22Rv1 (cell line): Measurements from ENCODE around the gene CEP192.

Source experiments
- H3K27ac ChIP-seq: fragments of 450-650 bp; 2 replicates; pipeline ENCODE4 v1.5.1; 2017
- ZFX ChIP-seq: fragments of 450-650 bp; IDR thresholded peaks from 2 replicates; pipeline ENCODE4 v1.6.1; 2017; ENCODE audit warnings: antibody characterized with exemption, borderline replicate concordance
- TF ChIP-seq, protein P1 (sequence below): fragments of 450-650 bp; IDR thresholded peaks from 2 replicates; pipeline ENCODE4 v1.5.1; 2017; ENCODE audit warnings: mild to moderate bottlenecking

CEP192 gene

DNA sequence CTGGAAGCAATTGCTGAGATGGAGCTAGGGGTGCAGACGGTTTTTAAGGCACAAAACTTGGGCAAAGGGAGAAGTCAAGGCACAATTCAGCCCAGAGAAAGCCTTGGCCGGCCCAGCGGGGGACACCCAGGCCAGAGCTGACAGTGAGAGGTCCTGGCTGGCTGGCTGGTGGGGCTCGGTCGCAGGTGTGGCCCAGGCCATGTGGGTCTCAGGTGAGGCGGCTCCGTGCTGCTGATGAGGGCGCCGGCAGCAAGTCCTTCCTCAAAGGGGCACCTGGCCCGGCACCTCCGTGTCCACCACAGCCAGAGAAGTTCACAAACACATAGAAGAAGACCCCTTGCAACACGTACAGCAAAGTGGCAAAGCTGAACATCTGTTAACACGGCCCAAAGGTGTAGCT is 173.2 kb downstream of the CEP192 start:
- no peak for TF ChIP-seq ZFX
- TF ChIP-seq, protein P1, sequence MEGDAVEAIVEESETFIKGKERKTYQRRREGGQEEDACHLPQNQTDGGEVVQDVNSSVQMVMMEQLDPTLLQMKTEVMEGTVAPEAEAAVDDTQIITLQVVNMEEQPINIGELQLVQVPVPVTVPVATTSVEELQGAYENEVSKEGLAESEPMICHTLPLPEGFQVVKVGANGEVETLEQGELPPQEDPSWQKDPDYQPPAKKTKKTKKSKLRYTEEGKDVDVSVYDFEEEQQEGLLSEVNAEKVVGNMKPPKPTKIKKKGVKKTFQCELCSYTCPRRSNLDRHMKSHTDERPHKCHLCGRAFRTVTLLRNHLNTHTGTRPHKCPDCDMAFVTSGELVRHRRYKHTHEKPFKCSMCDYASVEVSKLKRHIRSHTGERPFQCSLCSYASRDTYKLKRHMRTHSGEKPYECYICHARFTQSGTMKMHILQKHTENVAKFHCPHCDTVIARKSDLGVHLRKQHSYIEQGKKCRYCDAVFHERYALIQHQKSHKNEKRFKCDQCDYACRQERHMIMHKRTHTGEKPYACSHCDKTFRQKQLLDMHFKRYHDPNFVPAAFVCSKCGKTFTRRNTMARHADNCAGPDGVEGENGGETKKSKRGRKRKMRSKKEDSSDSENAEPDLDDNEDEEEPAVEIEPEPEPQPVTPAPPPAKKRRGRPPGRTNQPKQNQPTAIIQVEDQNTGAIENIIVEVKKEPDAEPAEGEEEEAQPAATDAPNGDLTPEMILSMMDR, result no peak
- no peak overlapping the region for H3K27ac ChIP-seq

DNA sequence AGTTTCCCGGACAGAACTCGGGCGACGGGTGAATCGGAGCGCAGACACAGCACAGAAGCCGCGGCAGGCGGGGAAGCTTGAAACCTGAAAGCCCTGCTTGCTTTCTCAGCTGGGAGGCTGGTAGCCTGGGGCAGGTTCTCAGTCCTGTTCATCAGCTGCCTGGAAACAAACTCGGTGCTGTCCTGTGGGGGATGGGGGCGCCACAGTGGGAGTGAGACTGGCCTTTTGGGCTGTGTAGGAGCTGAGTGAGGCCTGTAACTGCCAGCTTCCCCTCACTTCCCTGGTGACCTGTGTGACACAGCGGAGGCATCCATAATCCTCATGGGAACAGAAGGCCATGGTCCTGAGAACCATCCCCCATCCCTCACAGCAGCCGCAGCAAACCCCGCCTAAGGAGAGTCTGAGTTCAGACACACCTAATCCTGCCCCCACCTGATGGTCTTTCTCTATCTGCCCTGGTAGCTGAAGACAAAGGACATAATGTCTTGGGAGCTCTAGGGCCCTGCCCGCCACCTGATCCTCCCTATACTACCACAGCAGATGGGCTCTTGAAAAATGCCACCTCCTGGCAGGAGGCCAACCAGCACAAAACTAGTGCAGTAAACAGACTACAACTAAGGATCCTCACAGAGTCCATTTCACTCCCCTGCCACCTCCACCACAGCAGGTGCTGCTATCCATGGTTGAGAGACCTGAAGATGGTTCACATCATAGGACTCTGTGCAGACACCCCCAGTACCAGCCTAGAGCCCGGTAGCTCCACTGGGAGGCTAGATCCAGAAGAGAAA is 174.7 kb downstream of the CEP192 start:
- TF ChIP-seq ZFX, result no peak
- TF ChIP-seq, protein P1, result no peak
- no peak overlapping the region for H3K27ac ChIP-seq

DNA sequence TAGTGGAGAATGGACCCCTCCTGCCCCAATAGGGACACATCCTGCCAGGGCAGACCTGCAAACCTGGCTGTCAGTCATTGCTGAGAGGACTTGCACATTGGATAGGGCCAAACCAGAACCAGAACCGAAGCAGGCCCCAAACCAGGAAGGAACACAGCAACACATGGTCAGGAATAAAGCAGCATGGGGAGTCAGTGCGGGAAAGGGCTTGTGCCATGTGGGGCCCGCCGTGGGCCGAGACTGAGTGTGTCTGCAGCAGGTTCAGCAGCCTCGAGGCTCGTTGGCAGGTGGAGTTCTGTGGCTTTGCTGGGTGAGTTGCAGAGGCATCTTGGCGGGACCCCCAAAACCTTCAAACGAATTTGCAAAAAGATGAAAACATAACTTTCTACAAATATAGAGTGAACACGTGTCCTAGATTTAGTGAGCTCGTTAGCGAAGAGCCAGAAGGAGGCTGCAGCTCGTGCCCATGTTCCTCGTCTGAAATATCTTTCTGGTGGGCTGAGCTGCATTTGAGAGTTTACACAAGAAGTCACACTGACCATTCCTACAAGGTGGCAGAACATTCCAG is 182.5 kb downstream of the CEP192 start:
- TF ChIP-seq, protein P1, result no peak
- TF ChIP-seq ZFX, result no peak

More for the DNA sequence above, 182.5 kb downstream of the CEP192 start:
- H3K27ac ChIP-seq, result no peak overlapping the region
